Measurements from ENCODE around the gene VAMP2. TPM values are rescaled to one million over a fixed set of nuclear protein-coding genes. Genes with fewer than 3 reads are reported as not detected.
"Not testable (repeated sequence)": the region's sequence is repeated elsewhere in the genome, so short reads cannot be mapped to it uniquely, and the experiment has no call there.

VAMP2 gene
- total RNA-seq, 6 experiments from 2014 or later = 4.4 to 18.6 (median 13.2) TPM

- peak in 2 of 4 donors; percentile 1 to 2 for ATAC-seq
- Histone ChIP-seq H3K27ac (peak overlapping the region in 2 of 3 donors; percentile 62 to 79), H3K27me3 (no peaks in the 10 kb centered on the region), H3K9me3 (no peaks in the 10 kb centered on the region), H3K4me1 (peaks cover 0 to 24% (median 4%) of the 10 kb centered on the region in 4 donors), H3K4me3 (peak overlapping the region; percentile 52 to 71 (median 61)), H3K36me3 (no peaks in the 10 kb centered on the region)
- intact Hi-C loops (cut with DNase I) = no loop called here
- WGBS (ENCODE audit: insufficient coverage, low coverage, low lambda C conversion rate, missing lambda C conversion rate) = 0% methylated on average over 8 of the region's 11 CpGs
- DNase-seq = peak in 1 of 3 donors; percentile 38
- TF ChIP-seq CTCF (IDR thresholded peaks at IDR 0.05) = no peak
- TF ChIP-seq POLR2A (IDR thresholded peaks at IDR 0.05) = no peak
Measured at GRCh38 chr17:8175795-8176196, 13.0 kb upstream of the VAMP2 start.

DNA sequence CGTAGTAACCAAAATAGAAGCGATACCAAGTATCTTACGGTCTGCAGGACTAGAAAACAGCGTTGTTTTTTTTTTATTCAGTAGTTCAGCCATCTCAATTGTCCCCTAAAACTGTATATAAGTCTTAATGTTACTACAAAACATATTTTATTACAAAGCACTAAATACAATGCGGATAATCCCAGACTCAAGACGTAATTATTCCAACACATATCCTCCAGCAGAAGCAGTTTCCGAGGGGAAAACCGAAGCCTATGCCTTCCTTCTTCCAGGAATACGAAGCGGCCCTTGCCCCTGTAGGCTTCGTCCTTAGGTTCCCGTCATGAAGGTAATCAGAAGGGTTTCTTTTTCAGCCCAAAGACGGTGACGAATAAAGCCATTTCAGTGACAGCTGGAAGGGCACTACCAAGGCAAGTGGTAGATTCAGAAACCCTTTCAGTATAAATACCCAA is 11.1 kb upstream of the VAMP2 start:
- no peak for TF ChIP-seq POLR2A (IDR thresholded peaks at IDR 0.05)
- peak overlapping the region in 2 of 3 donors; percentile 38 to 52 for H3K4me3 ChIP-seq
- peak in 1 of 3 donors; percentile 4 for DNase-seq
- H3K4me1 ChIP-seq = peaks cover 0 to 24% (median 4%) of the 10 kb centered on the region in 4 donors
- no peaks in the 10 kb centered on the region for H3K27me3 ChIP-seq
- ATAC-seq = no peak
- intact Hi-C loops (cut with DNase I) = no loop called here
- WGBS (ENCODE audit: insufficient coverage, low coverage, low lambda C conversion rate, missing lambda C conversion rate) = 5% methylated on average over 14 of the region's 14 CpGs
- H3K9me3 ChIP-seq = no peaks in the 10 kb centered on the region
- peak overlapping the region; percentile 92 to 98 (median 93) for H3K27ac ChIP-seq
- H3K36me3 ChIP-seq = no peaks in the 10 kb centered on the region

- H3K27me3 ChIP-seq = no peaks in the 10 kb centered on the region
- ATAC-seq (peak; percentile 81 to 91 (median 86)), DNase-seq (peak; percentile 71 to 85 (median 78))
- H3K4me1 ChIP-seq = peaks cover 0 to 24% (median 4%) of the 10 kb centered on the region in 4 donors
- H3K4me3 ChIP-seq = peak overlapping the region in 2 of 3 donors; percentile 38 to 52
- H3K36me3 ChIP-seq = no peaks in the 10 kb centered on the region
- peak overlapping the region; percentile 92 to 98 (median 93) for H3K27ac ChIP-seq
- no peaks in the 10 kb centered on the region for H3K9me3 ChIP-seq
- intact Hi-C loops (cut with DNase I) = no loop called here
- WGBS (ENCODE audit: insufficient coverage, low coverage, low lambda C conversion rate, missing lambda C conversion rate) = under 1% methylated on average over 23 of the region's 23 CpGs
- TF ChIP-seq POLR2A (IDR thresholded peaks at IDR 0.05) (peak; percentile 100), CTCF (IDR thresholded peaks at IDR 0.05) (no peak)
Measured at GRCh38 chr17:8173056-8173870, 10.5 kb upstream of the VAMP2 start.

DNA sequence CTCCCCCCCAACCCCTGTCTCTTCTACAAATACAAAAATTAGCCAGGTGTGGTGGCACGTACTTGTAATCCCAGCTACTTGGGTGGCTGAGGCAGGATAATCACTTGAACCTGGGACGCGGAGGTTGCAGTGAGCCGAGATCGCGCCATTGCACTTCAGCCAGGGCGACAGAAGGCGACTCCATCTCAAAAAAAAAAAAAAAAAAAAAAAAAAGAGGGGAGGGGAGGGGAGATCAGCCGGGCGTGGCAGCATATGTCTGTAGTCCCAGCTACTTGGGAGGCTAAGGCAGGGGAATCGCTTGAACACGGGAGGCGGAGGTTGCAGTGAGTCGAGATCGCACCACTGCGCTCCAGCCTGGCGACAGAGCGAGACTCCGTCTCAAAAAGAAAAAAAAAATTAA is 7.4 kb upstream of the VAMP2 start:
- DNase-seq; ATAC-seq; intact Hi-C loops (cut with DNase I); H3K36me3 ChIP-seq; H3K27ac ChIP-seq; H3K4me1 ChIP-seq; H3K27me3 ChIP-seq; H3K9me3 ChIP-seq; H3K4me3 ChIP-seq: not testable (repeated sequence)
- 90% methylated on average over 10 of the region's 19 CpGs for WGBS (ENCODE audit: insufficient coverage, low coverage, low lambda C conversion rate, missing lambda C conversion rate)

DNA sequence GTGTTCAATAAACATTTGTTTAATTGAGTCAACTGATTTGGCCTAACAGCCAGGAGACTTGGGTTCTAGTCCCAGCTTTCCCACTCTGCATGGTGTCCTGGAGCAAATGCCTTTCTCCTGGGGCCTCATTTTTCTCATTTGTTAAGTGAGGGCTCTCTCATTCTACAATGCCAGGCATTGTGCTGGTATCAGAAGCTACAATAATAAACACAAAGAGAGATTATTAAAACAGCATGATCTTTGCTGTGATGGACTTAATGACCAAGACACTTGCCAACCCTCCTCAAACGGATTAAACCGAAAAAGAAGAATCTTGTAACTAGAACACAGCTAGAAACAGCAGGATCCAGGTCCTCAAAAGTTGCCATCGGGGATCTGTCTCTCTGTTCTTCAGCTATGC is 4.8 kb upstream of the VAMP2 start:
- Histone ChIP-seq H3K27me3 (no peaks in the 10 kb centered on the region), H3K4me3 (no peak overlapping the region), H3K36me3 (no peaks in the 10 kb centered on the region), H3K27ac (no peak overlapping the region), H3K9me3 (no peaks in the 10 kb centered on the region), H3K4me1 (peaks cover 0 to 16% (median 14%) of the 10 kb centered on the region in 4 donors)
- ATAC-seq (no peak), DNase-seq (no peak)
- no peak for TF ChIP-seq CTCF (IDR thresholded peaks at IDR 0.05)
- TF ChIP-seq POLR2A (IDR thresholded peaks at IDR 0.05) = no peak
- intact Hi-C loops (cut with DNase I) = no loop called here
- 84% methylated on average over 3 of the region's 3 CpGs for WGBS (ENCODE audit: insufficient coverage, low coverage, low lambda C conversion rate, missing lambda C conversion rate)
